NCI-H774 (cell line): Measurements from ENCODE around the gene WDR86.

ENCODE experiments used
- DNase-seq: peaks from one replicate; lab custom pipeline; 2025; lab: John Stamatoyannopoulos, UW

The WDR86 gene

DNA sequence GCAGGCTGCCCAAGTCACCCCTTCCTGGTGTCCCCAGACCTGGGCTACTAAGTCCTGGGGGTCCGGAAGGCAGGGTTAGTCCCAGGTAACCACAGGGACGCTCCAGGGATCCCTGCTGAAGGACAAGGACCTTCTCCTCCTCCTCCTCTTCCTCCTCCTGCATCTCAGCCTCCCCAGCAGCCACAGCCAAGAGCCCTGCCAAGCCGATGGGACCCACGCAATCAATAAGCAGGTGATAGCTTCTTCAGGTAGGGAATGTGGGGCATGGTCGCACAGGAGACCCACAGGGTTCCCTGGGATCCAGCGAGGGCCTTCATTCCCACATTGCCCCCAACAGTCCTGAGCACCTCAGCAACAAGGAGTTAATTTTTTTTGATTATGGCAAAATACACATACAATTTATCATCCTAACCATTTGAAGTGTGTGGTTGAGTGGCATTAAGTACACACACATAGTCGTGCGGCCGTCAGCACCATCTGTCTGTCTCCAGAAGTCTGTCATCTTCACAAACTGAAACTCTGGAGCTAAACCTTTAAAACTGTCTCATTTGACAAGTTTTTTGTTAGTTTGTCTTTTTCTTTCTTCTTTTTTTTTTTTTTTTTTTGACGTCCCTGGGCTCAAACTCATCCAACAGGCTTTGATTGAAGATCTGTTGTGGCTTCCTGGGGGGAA lies 18.0 kb upstream of the WDR86 start:
- DNase-seq, result peak; percentile 7

DNA sequence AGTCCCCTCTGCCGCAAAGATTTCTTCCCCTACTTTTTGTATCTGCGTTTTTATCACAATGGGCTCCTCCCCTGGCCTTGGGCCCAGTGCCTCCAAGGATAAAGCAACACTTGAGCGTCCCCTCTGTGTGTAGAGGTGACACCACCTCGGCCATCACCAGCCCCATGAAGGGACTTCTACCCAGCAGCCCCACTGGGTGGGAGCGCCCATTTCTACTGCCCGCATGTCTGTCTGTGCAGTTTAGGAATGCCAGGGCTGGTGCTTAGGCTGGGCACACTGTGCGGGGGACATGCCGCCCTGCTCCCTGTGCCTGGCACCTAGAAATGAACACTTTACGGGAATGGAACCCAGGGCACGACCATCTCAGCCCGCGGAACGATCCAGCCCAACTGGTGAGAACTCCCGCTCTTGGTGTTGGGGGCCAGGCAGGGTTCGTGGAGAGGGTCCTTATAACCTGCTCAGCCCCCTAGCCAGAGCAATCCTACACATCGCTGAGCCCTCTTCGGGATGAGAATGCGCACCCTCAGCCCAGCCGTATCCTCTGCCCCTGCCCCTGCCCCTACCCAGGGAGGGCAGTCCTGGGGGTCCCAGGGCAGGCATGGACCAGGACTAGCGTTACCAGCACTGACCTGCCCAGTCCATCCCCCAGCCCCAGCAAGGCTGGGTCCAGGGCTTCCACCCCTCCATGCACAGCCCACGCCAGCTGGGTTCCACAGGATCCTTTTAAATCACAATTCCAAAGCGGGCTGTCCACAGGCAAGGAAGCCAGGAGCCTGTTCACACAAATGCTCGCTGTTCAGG lies 17.3 kb upstream of the WDR86 start:
- DNase-seq, result no peak

DNA sequence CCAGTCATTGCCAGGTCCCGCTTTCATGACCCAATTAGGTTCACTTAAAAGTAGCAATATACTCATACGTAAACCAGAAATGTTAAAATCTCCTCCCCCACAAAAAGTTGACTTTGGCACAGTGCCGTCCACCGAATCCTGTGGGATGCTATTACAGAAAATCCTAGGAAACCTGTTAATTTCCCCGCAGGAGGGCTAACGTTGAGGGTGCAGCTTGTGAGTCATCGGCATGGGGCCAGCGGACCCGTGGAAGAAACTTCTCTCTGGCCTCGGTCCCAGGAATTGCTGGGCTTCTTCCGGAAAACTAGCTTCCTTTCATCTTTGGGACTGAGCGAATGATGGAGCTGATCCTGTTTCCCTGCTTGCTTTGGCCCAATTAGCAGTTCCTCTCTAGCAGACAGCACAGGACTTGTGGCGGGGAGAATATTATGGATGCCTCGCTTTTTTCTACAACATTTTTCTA lies 16.6 kb upstream of the WDR86 start:
- DNase-seq, result no peak

GRCh38 chr7:151425670-151426440 lies 16.0 kb upstream of the WDR86 start:
- DNase-seq, result no peak

GRCh38 chr7:151424799-151425198 lies 15.0 kb upstream of the WDR86 start:
- DNase-seq, result no peak

DNA sequence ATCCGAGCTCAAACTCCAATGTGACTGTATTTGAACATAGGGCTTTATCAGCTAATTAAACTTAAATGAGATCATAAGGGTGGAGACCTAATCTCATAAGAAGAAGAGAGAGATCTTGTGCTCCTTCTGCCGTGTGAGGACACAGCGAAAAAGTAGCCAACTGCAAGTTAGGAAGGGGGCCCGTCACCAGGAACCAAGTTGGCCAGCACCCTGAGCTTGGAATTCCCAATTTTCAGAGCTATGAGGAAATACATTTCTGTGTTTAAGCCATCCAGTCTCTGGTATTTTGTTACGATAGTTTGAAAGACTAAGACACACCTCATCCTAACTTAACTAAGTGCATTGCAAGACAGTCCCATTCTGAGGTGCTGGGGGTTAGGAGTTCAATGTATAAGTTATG lies 14.1 kb upstream of the WDR86 start:
- no peak for DNase-seq

DNA sequence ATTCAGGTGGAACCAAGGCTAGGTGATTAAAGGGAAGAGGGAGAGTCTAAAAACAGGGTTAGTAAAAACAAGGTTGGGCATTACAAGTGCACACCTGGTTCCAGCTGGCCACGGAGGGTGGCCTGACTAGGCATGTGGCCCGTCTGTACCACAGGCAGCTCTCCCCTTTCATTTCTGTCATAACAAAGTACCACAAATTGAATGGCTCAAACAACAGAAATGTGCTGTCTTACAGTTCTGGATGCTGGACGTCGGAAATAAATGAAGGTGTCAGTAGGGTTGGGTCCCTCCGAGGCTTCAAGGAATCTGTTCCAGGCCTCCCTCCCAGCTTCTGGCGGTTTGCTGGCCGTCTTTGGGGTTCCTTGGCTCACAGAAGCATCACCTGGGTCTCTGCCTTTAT lies 13.4 kb upstream of the WDR86 start:
- no peak for DNase-seq

GRCh38 chr7:151422212-151422611 lies 12.4 kb upstream of the WDR86 start:
- DNase-seq, result no peak

DNA sequence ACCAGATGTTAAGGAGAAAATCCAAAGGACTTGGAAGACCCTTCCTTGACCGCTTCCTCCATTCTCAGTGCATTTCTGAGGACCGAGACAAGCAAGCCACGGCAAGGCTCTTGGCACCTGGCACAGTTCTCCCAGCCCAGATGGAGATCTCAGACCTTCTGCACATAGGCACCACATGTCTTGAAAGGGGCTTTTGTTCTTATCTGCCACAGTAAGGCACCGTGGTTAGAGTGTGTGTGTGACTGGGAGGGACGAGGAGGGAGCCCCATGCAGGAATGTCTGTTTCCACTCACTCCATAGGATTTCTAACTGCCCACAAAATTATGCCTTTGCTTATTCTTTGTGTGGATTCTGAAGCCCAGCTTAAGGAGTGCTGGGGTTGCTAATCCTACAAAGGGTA lies 10.3 kb upstream of the WDR86 start:
- DNase-seq, result no peak

DNA sequence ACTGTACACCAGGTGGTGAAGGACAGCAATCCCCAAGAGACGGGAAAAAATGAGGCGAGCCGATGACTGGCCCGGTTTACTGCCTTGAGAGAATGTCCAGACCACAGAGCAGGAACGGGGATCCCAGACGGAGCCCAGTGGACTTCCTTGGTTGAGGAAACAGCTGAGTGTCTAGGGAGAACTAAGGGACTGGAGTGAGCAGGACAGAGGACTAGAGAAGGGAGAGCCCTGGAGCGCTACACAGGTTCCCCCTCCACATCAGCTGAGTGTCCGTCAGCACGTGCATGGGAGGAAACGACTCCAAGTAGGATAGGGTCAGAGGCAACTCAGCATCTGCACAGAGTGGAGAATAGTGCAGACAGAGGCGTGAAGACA lies 7.1 kb upstream of the WDR86 start:
- DNase-seq, result no peak

DNA sequence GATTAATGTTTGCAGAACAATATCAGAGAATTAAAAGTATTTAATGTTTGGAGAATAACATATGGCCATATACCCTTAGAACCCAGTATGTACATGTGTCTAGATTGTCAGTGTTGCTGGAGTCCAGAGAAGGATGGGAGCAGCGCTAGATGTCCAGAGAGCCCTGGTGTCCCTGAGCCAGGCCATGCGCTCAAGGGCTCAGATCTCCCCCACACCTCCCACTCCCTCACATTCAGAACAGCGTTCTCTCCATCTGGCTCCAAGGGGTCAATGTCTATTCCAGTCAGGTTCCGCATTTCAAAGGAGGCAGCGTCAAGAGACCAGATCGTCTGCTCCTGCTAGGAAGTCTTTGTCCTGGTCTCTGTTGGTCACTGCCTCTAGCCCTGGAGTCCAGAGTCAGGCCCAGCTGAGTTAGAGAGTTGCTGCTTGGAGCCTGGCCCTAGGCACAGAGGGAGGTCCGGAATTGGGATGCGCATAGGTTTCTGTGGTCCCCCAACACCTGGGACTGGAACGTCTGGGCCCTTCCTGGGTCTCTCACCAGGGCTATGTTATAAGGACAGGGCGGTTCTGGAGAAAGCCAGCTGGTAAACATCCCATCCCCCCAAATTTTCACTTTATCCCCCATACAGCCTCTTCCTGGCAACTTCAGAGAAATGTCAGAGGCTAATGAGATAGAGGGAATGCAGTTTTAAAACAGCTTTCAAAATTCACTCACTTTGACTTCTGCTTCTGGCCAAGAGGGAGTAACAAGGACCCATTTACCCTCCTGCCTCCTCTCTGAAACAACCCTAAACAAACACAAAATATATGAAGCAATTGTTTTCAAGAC lies 6.5 kb upstream of the WDR86 start:
- no peak for DNase-seq

DNA sequence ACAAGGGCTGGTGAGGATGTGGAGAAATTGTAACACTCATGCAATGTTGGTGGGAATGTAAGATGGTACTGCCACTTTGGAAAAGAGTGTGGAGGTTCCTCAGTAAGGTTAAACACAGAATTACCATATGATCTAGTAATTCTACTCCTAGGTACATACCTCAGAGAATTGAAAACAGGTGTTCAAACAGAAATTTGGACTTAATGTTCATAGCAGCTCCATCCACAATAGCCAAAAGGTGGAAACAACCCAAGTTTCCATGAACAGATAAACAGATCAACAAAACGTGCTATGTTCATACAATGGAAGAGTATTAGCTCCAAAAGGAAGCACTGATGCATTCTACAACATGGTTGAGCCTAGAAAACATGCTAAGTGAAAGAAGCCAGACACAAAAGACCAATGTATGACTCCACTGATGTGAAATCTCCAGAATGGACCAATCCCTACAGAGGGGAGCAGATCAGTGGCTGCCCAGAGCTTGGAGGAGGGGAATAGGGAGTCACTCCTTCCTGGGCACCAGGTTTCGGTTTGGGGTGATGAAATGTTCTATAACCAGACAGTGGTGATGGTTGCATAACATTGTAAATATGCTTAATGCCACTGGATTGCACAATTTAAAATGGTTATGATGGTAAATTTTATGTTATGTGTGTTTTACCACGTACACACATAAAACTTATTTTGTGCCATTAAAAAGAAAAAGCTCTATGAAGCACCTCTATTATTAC lies 5.7 kb upstream of the WDR86 start:
- peak; percentile 70 for DNase-seq

DNA sequence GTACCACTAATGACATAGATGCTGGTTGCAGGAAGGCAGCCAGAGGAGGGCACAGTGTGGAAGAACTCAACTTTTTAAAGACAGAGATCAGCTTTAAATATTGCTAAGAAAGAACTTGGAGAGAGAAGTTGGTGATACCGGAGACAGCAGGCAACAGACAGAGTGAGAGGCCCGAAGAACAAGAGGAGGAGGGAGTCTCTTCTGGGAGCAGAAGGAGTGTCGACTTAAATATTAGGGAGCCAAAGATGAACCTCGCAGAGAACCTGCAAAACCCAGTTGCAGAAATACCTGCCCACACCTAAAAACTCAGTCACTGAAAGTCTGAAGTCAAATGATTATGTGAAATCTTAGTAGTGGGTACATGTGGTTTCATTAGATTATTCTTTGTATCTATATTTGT lies 3.4 kb upstream of the WDR86 start:
- DNase-seq, result no peak

- DNase-seq, result no peak
Measured at GRCh38 chr7:151412318-151412717, 2.5 kb upstream of the WDR86 start.

DNA sequence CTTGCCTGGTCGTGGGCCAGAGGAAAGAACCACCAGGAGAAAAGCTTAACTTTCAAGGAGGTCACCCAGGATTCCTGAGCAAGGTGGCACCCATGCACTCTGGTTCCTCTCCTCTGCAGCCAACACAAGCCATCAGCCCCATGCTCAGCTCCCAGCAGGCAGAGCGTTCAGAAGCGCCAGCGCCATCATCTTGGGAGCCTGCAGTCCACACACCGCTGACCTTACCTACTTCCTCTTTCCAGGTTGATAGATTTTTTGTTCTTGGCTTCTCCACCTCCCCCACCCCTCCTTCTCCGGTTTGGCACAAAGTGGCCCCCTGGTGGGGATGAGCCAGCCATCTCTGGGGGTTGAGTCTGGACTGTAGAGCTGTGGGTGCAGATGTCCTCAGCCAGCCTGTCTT lies 1.7 kb upstream of the WDR86 start:
- DNase-seq, result no peak

DNA sequence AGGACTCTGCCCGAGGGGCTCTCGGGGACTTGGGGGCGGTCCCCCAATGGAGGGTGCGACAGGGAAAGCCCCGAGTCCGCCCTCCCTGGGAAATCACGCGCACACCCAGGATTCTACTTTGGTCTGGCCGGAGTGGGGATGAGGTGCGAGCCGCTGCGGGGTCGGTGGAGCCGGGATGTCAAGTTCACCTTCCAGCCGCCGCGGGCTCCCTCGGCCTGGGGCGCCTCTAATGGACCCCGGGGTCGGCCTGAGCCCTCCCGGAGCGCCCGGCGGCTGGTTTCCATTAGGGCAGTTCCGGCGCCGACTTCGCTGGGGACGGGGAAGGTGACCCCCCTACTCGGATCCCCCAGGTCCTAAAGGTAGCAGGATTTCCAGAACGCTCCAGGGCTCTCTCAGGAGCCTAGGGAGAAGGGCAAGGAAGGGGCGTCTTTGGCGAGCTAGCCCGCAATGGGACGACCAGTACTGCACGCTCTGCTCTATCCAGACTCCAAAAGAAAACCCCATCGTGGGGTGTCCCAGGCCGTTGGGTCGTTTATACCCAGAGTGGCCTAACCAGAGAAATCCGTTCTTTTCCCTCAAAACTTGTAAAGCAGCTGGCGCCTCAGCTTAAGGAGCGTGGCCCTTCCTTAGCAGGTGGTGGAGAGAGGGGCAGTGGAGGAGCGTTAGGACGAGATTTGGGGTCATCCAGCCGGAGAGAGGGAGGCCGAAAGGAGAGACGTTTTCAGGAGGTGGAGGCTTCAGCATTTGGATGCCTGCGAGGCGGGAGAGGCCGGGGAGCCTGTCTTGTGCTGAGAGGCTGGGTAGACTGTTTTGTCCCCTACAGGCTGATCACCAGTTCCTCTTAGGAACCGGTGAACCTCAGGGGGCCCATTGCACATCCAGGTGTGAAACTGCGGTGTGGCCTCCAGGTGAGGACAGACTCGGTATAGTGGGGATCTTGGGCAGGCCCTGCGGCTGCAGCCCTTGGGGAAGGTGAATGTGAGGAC lies 860 bp upstream of the WDR86 start:
- DNase-seq, result no peak

DNA sequence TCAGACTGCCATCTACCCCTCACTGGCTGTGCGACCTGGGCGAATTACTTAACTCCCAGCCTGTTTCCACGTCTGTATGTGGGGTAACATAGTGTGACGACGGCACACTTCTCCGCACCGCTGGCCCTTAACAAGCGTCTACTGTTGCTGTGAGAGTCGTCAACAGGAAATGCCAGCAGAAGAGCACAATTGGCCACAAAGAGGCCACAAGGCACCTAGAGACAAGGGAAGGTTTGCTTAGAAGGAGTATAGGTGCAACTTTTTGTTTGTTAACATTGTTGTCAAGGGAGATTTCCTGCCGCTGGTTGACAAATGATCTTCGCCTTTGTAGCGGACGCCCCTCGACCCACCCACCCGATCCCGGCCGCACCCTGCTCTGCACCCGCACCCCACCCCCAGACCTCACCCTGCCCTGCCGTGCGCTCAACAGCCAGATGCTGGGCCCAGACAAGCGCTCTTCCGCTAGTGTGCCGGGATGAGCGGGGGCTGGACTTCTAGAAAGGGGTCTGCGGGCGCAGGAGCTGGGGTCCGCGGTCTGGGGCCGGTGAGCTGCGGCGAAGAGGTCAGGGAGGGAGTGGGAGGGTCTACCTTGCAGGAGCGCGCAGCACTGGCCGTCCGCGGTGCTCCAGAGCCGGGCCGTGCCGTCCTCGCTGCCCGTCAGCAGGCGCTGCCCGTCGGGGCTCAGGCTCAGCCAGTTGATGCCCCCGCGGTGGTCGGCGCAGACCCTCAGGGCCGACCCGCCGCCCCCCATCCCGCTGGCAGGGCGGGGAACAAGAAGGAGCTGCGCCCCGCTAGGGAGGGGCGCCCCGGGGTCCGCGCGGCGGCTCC lies 785 bp downstream of the WDR86 start:
- DNase-seq, result no peak

- DNase-seq, result no peak
Measured at GRCh38 chr7:151408498-151408838, 1.4 kb downstream of the WDR86 start.

DNA sequence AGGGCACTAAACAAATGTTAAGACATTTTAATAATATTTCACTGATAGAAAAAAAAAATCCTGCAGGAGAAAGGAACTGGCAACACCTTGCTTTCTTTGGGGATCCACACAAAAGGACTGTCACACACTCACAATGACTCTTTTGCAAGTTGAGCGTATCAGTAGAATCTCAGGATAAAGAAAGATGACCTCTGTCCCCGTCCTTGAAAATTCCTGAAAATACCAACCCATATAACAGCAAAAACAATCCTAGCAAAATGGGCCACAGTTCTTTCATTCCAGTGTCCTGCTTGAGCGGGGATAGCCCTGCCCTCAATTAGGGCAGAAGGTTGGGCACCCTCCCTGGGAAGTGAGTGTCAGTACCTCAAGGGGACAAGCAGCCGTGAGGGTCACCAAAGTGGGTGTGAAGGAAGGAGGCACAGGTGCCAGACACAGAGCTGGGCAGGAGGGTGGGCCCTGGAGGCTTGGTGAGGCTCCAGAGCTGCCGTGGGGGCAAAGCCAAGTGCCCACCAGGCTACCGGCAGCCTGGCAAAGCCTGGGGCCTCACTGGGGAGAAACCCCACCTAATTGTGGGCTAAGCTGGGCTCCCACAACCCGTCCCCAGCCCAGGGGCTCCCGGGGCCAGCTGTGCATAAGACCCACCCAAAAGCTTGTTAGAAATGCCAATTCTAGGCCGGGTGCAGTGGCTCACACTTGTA lies 2.8 kb downstream of the WDR86 start:
- no peak for DNase-seq
